ENCODE results near the gene MMP19.
"Not testable (repeated sequence)": the region's sequence is repeated elsewhere in the genome, so short reads cannot be mapped to it uniquely, and the experiment has no call there.

MMP19 gene
- total RNA-seq = 0 reads per million in 2 donors

- DNase-seq = no peak
Measured at GRCh38 chr12:55842681-55843429, at the start of gene MMP19. Gene MMP19 (minus strand): TSS chr12:55842936. CDS start chr12:55842830, 106 bp downstream.

GRCh38 chr12:55891310-55891709 is 48.6 kb upstream of the MMP19 start:
- DNase-seq = no peak

- DNase-seq = no peak
Measured at GRCh38 chr12:55885113-55885512, 42.4 kb upstream of the MMP19 start.

GRCh38 chr12:55877824-55878223 is 35.1 kb upstream of the MMP19 start:
- DNase-seq = no peak

GRCh38 chr12:55875704-55876467 is 33.1 kb upstream of the MMP19 start:
- DNase-seq = no peak

- no peak for DNase-seq
Measured at GRCh38 chr12:55874443-55874842, 31.7 kb upstream of the MMP19 start.

- not testable (repeated sequence) for DNase-seq
Measured at GRCh38 chr12:55866454-55867004, 23.8 kb upstream of the MMP19 start.

- DNase-seq = no peak
Measured at GRCh38 chr12:55865327-55865726, 22.6 kb upstream of the MMP19 start.

- DNase-seq = not testable (repeated sequence)
Measured at GRCh38 chr12:55862931-55863330, 20.2 kb upstream of the MMP19 start.

GRCh38 chr12:55862286-55862685 is 19.6 kb upstream of the MMP19 start:
- no peak for DNase-seq

GRCh38 chr12:55861871-55862270 is 19.1 kb upstream of the MMP19 start:
- DNase-seq = no peak

GRCh38 chr12:55861396-55861795 is 18.7 kb upstream of the MMP19 start:
- no peak for DNase-seq

- DNase-seq = no peak
Measured at GRCh38 chr12:55852740-55853139, 10.0 kb upstream of the MMP19 start.

- no peak for DNase-seq
Measured at GRCh38 chr12:55850893-55851292, 8.2 kb upstream of the MMP19 start.

- DNase-seq = no peak
Measured at GRCh38 chr12:55850401-55850800, 7.7 kb upstream of the MMP19 start.

GRCh38 chr12:55849616-55850343 is 7.0 kb upstream of the MMP19 start:
- no peak for DNase-seq

- no peak for DNase-seq
Measured at GRCh38 chr12:55847603-55848291, 5.0 kb upstream of the MMP19 start.

- DNase-seq = no peak
Measured at GRCh38 chr12:55847033-55847432, 4.3 kb upstream of the MMP19 start.

GRCh38 chr12:55845785-55846496 is 3.2 kb upstream of the MMP19 start:
- no peak for DNase-seq

GRCh38 chr12:55845361-55845760 is 2.6 kb upstream of the MMP19 start:
- DNase-seq = no peak

- DNase-seq = no peak
Measured at GRCh38 chr12:55844961-55845360, 2.2 kb upstream of the MMP19 start.

- no peak for DNase-seq
Measured at GRCh38 chr12:55843431-55843830, 695 bp upstream of the MMP19 start.

All from activated gamma-delta T cell (primary cell).